ENCODE results near the gene SCAMP3.
"Not testable (repeated sequence)": the region's sequence is repeated elsewhere in the genome, so short reads cannot be mapped to it uniquely, and the experiment has no call there.

The SCAMP3 gene

GRCh38 chr1:155261852-155262673 lies at the start of gene SCAMP3:
Gene SCAMP3, minus strand, starts transcription at chr1:155262360. Its CDS starts 209 bp downstream, at chr1:155262151.
- DNase-seq: peak; percentile 99

GRCh38 chr1:155309423-155310021 lies 47.4 kb upstream of the SCAMP3 start:
- DNase-seq: peak; percentile 25

GRCh38 chr1:155308493-155309422 lies 46.6 kb upstream of the SCAMP3 start, which contains the start of gene FDPS:
Gene FDPS, plus strand, starts transcription at chr1:155308866. Its CDS starts 924 bp downstream, at chr1:155309790.
- peak; percentile 99 for DNase-seq

- DNase-seq: peak; percentile 56
These were observed 45.1 kb upstream of the SCAMP3 start for GRCh38 chr1:155307247-155307740.

- peak; percentile 58 for DNase-seq
These were observed 43.8 kb upstream of the SCAMP3 start for GRCh38 chr1:155305881-155306391.

GRCh38 chr1:155304558-155305063 lies 42.5 kb upstream of the SCAMP3 start:
- DNase-seq: no peak

DNA sequence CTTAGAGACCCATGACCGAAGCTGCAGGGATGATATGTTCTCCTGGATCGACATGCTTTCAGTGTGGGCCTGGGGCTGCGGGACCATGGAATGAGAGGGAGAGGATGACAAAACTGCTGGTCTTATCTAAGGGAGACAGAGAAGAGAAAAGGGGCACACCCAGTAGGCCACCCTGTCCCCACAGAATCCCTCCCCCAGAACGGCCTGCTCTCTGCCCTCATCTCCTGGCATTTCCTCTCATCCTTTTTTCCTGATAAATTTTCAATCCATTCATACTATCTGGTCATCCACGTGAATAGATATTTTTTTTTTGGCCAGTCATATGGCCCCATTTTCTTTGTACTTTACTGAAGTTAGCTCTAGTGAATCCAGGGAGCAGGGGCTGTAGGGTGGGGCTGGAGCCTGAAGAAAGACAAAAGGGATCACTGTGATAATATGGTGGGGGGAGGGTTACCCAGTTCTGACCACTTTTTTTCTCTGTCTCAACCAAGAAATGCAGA lies 39.2 kb upstream of the SCAMP3 start, which contains the start of gene PKLR:
Gene PKLR, minus strand, starts transcription at position 97 of the 500 bp plus-strand sequence. Its CDS starts 43 bp downstream, at position 54.
- no peak for DNase-seq

- no peak for DNase-seq
These were observed 38.6 kb upstream of the SCAMP3 start for GRCh38 chr1:155300553-155301329.

DNA sequence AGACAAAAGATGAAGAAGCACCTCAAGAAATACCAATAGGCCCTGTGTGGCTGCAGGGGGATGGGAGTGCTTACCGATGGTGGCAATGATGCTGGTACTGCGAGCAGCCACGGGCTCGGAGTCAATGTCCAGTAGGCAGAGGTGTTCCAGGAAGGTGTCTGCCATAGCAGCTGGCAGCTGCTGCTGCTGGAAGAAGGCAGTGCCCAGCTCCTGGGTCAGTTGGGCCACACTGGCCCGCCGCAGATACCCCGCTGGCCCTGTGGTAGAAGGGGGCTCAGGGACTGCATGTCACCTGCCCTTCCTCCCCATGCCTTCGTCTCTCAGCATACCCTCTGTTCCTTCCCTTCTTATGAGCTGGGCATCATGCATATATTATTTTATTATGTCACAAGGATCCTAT lies 37.9 kb upstream of the SCAMP3 start:
- no peak for DNase-seq

- no peak for DNase-seq
These were observed 35.2 kb upstream of the SCAMP3 start for GRCh38 chr1:155297384-155297783.

- DNase-seq: no peak
These were observed 34.5 kb upstream of the SCAMP3 start for GRCh38 chr1:155296661-155297060.

- no peak for DNase-seq
These were observed 33.7 kb upstream of the SCAMP3 start for GRCh38 chr1:155295942-155296267.

- DNase-seq: no peak
These were observed 33.2 kb upstream of the SCAMP3 start for GRCh38 chr1:155295183-155295941.

DNA sequence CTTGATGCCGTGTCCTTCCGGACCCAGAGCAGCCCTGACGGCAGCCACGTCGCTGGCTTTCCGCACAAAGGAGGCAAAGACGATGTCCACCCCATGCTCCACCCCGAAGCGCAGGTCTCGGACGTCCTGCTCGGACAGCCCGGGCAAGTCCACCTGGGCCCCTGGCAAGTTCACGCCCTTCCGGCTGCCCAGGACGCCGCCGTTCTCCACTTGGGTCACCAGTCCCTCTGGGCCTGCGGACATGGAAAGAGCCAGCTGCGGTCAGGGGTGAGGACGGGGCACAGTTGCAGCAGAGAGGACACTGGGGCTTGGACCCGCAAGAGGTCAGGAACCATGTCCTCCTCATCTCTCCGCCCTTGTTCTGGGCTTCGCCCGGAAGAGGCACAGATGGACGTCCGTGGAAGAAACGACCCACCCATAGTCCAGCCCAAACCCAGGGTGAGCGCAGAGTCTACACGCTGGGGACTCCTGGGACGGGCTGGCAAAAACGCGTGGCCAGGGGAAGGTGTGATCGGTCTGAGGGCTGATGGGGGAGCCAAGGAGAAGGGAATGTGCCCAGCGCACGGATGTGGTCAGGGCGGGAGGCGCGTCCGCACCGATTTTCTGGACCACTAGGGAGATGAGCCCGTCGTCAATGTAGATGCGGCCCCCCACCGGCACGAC lies 32.5 kb upstream of the SCAMP3 start:
- no peak for DNase-seq

DNA sequence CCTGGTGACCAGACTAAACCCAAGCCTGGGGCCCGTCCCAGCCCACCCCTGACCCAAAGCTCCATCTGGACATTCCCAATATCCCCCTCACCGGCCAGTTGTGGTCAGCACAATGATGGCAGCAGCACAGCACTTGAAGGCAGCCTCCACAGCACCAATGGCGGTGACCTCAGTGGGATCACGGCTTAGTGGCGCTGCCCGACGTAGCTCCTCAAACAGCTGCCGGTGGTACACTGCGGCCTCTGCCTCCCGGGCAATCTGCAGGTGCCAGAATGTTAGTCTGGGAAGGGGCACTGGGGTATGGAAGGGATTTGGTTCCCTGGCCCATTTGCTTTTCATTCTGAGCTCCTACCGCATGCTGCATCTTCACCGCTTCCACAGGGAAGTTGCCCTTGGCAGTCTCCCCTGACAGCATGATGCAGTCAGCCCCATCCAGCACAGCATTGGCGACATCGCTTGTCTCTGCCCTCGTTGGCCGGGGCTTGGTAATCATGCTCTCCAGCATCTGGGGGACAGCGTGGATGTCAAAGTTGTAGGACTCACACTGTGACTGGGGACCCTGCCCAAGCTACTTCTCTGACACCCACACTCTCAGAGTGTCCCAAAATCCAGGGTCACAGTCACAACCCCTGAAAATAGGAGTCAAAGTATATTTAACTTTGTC lies 31.1 kb upstream of the SCAMP3 start:
- DNase-seq: no peak

DNA sequence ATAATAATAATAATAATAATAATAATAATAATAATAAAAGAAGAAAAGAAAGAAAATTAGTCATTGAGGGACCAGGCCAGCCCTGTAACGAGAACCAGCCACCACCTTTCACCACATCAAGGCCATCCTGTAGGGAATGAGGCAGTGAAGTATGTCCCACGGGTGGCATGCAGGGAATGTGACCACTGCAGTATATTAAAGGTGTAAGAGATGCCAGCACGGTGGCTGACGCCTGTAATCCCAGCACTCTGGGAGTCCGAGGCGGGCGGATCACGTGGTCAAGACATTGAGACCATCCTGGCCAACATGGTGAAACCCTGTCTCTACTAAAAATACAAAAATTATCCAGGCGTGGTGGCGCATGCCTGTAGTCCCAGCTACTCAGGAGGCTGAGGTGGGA lies 28.8 kb upstream of the SCAMP3 start:
- DNase-seq: not testable (repeated sequence)

- DNase-seq: no peak
These were observed 25.9 kb upstream of the SCAMP3 start for GRCh38 chr1:155287987-155288543.

- DNase-seq: no peak
These were observed 24.4 kb upstream of the SCAMP3 start for GRCh38 chr1:155286544-155286943.

DNA sequence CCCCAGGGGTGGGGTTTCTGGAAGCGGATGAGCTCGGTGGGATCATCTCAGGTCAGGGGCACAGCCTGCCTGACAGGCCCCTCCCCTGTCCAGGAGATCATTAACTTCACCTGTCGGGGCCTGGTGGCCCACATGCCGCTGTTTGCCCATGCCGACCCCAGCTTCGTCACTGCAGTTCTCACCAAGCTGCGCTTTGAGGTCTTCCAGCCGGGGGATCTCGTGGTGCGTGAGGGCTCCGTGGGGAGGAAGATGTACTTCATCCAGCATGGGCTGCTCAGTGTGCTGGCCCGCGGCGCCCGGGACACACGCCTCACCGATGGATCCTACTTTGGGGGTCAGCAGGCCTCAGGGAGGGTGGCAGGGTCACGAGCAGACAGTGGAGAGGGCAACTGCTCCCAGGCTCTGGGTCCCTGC lies 23.5 kb upstream of the SCAMP3 start:
- no peak for DNase-seq
